IMR-90 (cell line): ENCODE results near the gene CD163L1. TPM values are rescaled to one million over a fixed set of nuclear protein-coding genes. Genes with fewer than 3 reads are reported as not detected.

Source experiments
- ATAC-seq: fragments of 200-7000 bp; cut with Tn5 transposase; 2 replicates; pipeline ENCODE4 v1.9.1; 2020; ENCODE audit warnings: low read depth, mild to moderate bottlenecking, moderate library complexity
- BruUV-seq: library from RNA; stranded (reverse); fragments of 400-500 nt; replicated peaks from 2 replicates; lab custom pipeline; 2021; lab: Mats Ljungman, UMichigan
- CTCF ChIA-PET: fragments of 300-600 bp; formaldehyde crosslinking; extraction: SDS; loops from one replicate; lab custom pipeline; 2021; ENCODE audit warnings: antibody characterized with exemption; lab: Yijun Ruan, JAX
- POLR2A ChIA-PET: fragments of 300-600 bp; sonication (Branson Sonifier 250); formaldehyde crosslinking; loops from one replicate; lab custom pipeline; 2022; ENCODE audit warnings: antibody characterized with exemption; ENCODE audit not compliant: unreplicated experiment; lab: Charles Lee
- DNase-seq: peaks from one replicate; pipeline ENCODE4 v3.0.0; 2013
- H2AFZ ChIP-seq: replicated peaks from 2 replicates; pipeline ENCODE3; 2013; ENCODE audit warnings: low read length, mild to moderate bottlenecking; ENCODE audit not compliant: poor library complexity
- H2AK5ac ChIP-seq: 2 replicates; pipeline ENCODE4 v1.6.1; 2013; ENCODE audit warnings: low read depth, low read length, inconsistent platforms
- H2AK9ac ChIP-seq: replicated peaks from 2 replicates; pipeline ENCODE3; 2013; ENCODE audit warnings: mild to moderate bottlenecking, low read depth, low read length, moderate library complexity; ENCODE audit not compliant: poor library complexity
- H2BK120ac ChIP-seq: 2 replicates; pipeline ENCODE4 v1.6.1; 2013; ENCODE audit warnings: low read depth, low read length, inconsistent platforms
- H2BK15ac ChIP-seq: 3 replicates; pipeline ENCODE4 v1.6.1; 2013; ENCODE audit warnings: low read depth, low read length, inconsistent platforms
- H2BK20ac ChIP-seq: 2 replicates; pipeline ENCODE4 v1.6.1; 2013; ENCODE audit warnings: low read depth, mild to moderate bottlenecking, inconsistent platforms, low read length, moderate library complexity
- H2BK5ac ChIP-seq: 2 replicates; pipeline ENCODE4 v1.6.1; 2013; ENCODE audit warnings: mild to moderate bottlenecking, low read depth, low read length, inconsistent platforms; ENCODE audit not compliant: poor library complexity, severe bottlenecking
- H3K14ac ChIP-seq: replicated peaks from 2 replicates; pipeline ENCODE4 v1.6.1; 2013; ENCODE audit warnings: low read depth, low read length, inconsistent platforms
- H3K18ac ChIP-seq: 2 replicates; pipeline ENCODE4 v1.6.1; 2013; ENCODE audit warnings: low read depth, low read length, control low read depth
- H3K23ac ChIP-seq: 2 replicates; pipeline ENCODE4 v1.6.1; 2013; ENCODE audit warnings: low read depth, low read length, inconsistent platforms
- H3K27ac ChIP-seq: 2 replicates; pipeline ENCODE4 v1.5.1; 2013; ENCODE audit warnings: mild to moderate bottlenecking, control low read depth, low read length; ENCODE audit not compliant: insufficient read depth
- H3K27me3 ChIP-seq: 2 replicates; pipeline ENCODE4 v1.6.1; 2013; ENCODE audit warnings: low read length; ENCODE audit not compliant: control insufficient read depth, insufficient read depth
- H3K36me3 ChIP-seq: 2 replicates; pipeline ENCODE4 v1.6.1; 2013; ENCODE audit warnings: low read length, mixed read lengths; ENCODE audit not compliant: control insufficient read depth, insufficient read depth
- H3K4ac ChIP-seq: 2 replicates; pipeline ENCODE4 v1.6.1; 2013; ENCODE audit warnings: low read depth, low read length, inconsistent platforms
- H3K4me1 ChIP-seq: 2 replicates; pipeline ENCODE4 v1.6.1; 2013; ENCODE audit warnings: low read length, mixed read lengths; ENCODE audit not compliant: control insufficient read depth, insufficient read depth
- H3K4me2 ChIP-seq: 2 replicates; pipeline ENCODE4 v1.6.1; 2013; ENCODE audit warnings: low read depth, mild to moderate bottlenecking, control low read depth, low read length, moderate library complexity
- H3K4me3 ChIP-seq: 2 replicates; pipeline ENCODE4 v1.5.1; 2013; ENCODE audit warnings: low read depth, mild to moderate bottlenecking, control low read depth, low read length, moderate library complexity; ENCODE audit not compliant: insufficient read depth
- H3K56ac ChIP-seq: 2 replicates; pipeline ENCODE4 v1.6.1; 2013; ENCODE audit warnings: low read length, inconsistent platforms; ENCODE audit not compliant: insufficient read depth; ENCODE audit errors: extremely low read depth
- H3K79me1 ChIP-seq, 2 experiments: 2 replicates each; pipeline ENCODE4 v1.6.1; 2013; ENCODE audit warnings: low read length in 2 of 2, inconsistent platforms in 1 of 2, low read depth in 1 of 2
- H3K9ac ChIP-seq: 2 replicates; pipeline ENCODE4 v1.6.1; 2013; ENCODE audit warnings: low read depth, low read length, control low read depth
- H3K9me1 ChIP-seq: 2 replicates; pipeline ENCODE4 v1.6.1; 2013; ENCODE audit warnings: low read length, inconsistent platforms; ENCODE audit not compliant: insufficient read depth
- H3K9me3 ChIP-seq: 2 replicates; pipeline ENCODE4 v1.6.1; 2013; ENCODE audit warnings: low read length; ENCODE audit not compliant: control insufficient read depth, insufficient read depth
- H4K20me1 ChIP-seq: 2 replicates; pipeline ENCODE4 v1.6.1; 2013; ENCODE audit warnings: low read length, inconsistent platforms; ENCODE audit not compliant: insufficient read depth
- H4K5ac ChIP-seq: 2 replicates; pipeline ENCODE4 v1.6.1; 2013; ENCODE audit warnings: mild to moderate bottlenecking, low read depth, low read length, control low read depth
- H4K8ac ChIP-seq, 2 experiments: 2 replicates each; pipeline ENCODE4 v1.6.1; 2013; ENCODE audit warnings: low read depth in 2 of 2, low read length in 2 of 2, control low read depth in 1 of 2, inconsistent platforms in 1 of 2
- H4K91ac ChIP-seq: 2 replicates; pipeline ENCODE4 v1.6.1; 2013; ENCODE audit warnings: low read depth, low read length, inconsistent platforms; ENCODE audit not compliant: insufficient read depth
- FOS ChIP-seq: fragments of 150-350 bp; IDR thresholded peaks from 2 replicates; pipeline ENCODE4 v1.6.1; 2016; ENCODE audit warnings: low read depth, low read length
- RAD21 ChIP-seq: IDR thresholded peaks from 2 replicates; pipeline ENCODE4 v1.6.1; 2012; ENCODE audit warnings: low read length, improper control_type of control experiment
- RCOR1 ChIP-seq: IDR thresholded peaks from 2 replicates; pipeline ENCODE4 v1.6.1; 2012; ENCODE audit warnings: mild to moderate bottlenecking, low read length, improper control_type of control experiment; ENCODE audit not compliant: insufficient replicate concordance
- WGBS, 2 experiments: methylation state at CpG; one replicate each; pipeline versions ENCODE4 v1.1.5 to v1.1.7; 2013; ENCODE audit warnings: missing lambda C conversion rate in 2 of 2; ENCODE audit not compliant: insufficient read length in 1 of 2; ENCODE audit errors: extremely low coverage in 2 of 2; 5-methylcytosine and 5-hydroxymethylcytosine counted together
- dilution Hi-C: fragments of 300-500 bp; cut with HindIII; formaldehyde crosslinking; loops from one replicate; pipeline ENCODE4 v1.14.3; 2018; ENCODE audit warnings: low sequenced_read_pairs; ENCODE audit not compliant: unreplicated experiment
- in situ Hi-C: fragments of 300-500 bp; cut with MboI; formaldehyde crosslinking; loops from 3 replicates; pipeline ENCODE4 v1.14.3; 2019; ENCODE audit warnings: low sequenced_read_pairs, inconsistent platforms, mixed read lengths
- intact Hi-C: fragments of 100-400 bp; cut with micrococcal nuclease; formaldehyde crosslinking; loops from 2 replicates; pipeline ENCODE4 v1.10.0; 2022
- polyA plus RNA-seq, 3 experiments: library from polyadenylated mRNA; depleted of rRNA; stranded (reverse); fragments of >200 nt; gene quantifications; 2 replicates each; pipeline ENCODE4 v1.2.3, GENCODE V29; 2012; ENCODE audit warnings: low replicate concordance in 1 of 3
- total RNA-seq: library from RNA; depleted of rRNA; stranded (reverse); fragments of >200 nt; gene quantifications from 2 replicates; pipeline ENCODE4 v1.2.3, GENCODE V29; 2012
- TF ChIP-seq, protein P1 (sequence below): fragments of 150-350 bp; IDR thresholded peaks from 2 replicates; pipeline ENCODE4 v1.6.1; 2016; ENCODE audit warnings: low read depth, mild to moderate bottlenecking, low read length, moderate library complexity, borderline replicate concordance
- TF ChIP-seq, protein P2 (sequence below): fragments of 150-350 bp; IDR thresholded peaks from 2 replicates; pipeline ENCODE4 v1.6.1; 2017; ENCODE audit warnings: mild to moderate bottlenecking, antibody characterized with exemption, low read length, low read depth

CD163L1 gene
- total and polyA plus RNA-seq, 2 of the 4 experiments (the other 2 are of a cell fraction): 0.50 to 1.6 TPM

DNA sequence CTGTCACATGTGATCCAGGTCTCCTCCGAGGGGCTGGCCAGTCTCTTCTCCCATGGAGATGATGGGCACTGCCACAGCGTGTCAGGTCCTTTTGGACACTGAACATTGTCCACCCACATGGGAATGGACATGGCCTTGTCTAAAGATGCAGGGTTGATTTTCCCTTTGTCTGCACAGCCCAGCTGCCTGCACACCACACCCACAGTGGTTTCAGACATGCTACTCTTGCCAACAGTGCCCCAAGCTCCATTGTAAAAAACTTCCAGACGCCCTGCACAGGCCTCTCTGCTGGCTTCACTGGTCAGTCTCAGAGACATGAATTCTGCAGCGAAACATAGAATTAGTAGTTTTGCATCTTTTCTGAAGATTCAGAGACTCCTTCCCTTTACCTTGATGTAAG, 41.1 kb upstream of the CD163L1 start:
- Histone ChIP-seq H3K23ac (no peak overlapping the region), H3K27ac (no peak overlapping the region), H2BK120ac (no peak overlapping the region), H4K5ac (no peak overlapping the region), H3K9ac (no peak overlapping the region), H3K4me3 (no peak overlapping the region), H4K8ac (no peak overlapping the region), H2AK5ac (no peak overlapping the region), H3K4ac (no peak overlapping the region), H3K79me1 (no peaks in the 10 kb centered on the region), H3K18ac (no peak overlapping the region), H2BK20ac (no peak overlapping the region), H4K20me1 (no peaks in the 10 kb centered on the region), H3K4me1 (no peaks in the 10 kb centered on the region), H3K14ac (no peak overlapping the region), H3K9me3 (peaks cover 4% of the 10 kb centered on the region; the same call in 1 of the 2 replicates), H2AFZ (no peak overlapping the region), H2BK15ac (no peak overlapping the region), H3K56ac (no peak overlapping the region), H3K27me3 (no peaks in the 10 kb centered on the region; the same call in 1 of the 2 replicates), H2AK9ac (no peak overlapping the region), H3K36me3 (no peaks in the 10 kb centered on the region), H3K4me2 (no peak overlapping the region), H4K91ac (no peak overlapping the region), H3K9me1 (no peaks in the 10 kb centered on the region), H2BK5ac (no peak overlapping the region)
- POLR2A ChIA-PET: no interaction called here
- WGBS, 2 experiments: no CpG with 5 or more reads among the region's 4 CpGs
- TF ChIP-seq RAD21 (no peak), RCOR1 (no peak), FOS (no peak)
- TF ChIP-seq, protein P1, sequence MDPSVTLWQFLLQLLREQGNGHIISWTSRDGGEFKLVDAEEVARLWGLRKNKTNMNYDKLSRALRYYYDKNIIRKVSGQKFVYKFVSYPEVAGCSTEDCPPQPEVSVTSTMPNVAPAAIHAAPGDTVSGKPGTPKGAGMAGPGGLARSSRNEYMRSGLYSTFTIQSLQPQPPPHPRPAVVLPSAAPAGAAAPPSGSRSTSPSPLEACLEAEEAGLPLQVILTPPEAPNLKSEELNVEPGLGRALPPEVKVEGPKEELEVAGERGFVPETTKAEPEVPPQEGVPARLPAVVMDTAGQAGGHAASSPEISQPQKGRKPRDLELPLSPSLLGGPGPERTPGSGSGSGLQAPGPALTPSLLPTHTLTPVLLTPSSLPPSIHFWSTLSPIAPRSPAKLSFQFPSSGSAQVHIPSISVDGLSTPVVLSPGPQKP: no peak
- TF ChIP-seq, protein P2, sequence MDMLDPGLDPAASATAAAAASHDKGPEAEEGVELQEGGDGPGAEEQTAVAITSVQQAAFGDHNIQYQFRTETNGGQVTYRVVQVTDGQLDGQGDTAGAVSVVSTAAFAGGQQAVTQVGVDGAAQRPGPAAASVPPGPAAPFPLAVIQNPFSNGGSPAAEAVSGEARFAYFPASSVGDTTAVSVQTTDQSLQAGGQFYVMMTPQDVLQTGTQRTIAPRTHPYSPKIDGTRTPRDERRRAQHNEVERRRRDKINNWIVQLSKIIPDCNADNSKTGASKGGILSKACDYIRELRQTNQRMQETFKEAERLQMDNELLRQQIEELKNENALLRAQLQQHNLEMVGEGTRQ: no peak
- DNase-seq (no peak), ATAC-seq (no peak)
- intact Hi-C loops: no loop called here
- CTCF ChIA-PET: no interaction called here
- dilution Hi-C loops: no loop called here
- in situ Hi-C loops: no loop called here
- BruUV-seq: no TSS peak
